Measurements from ENCODE around the gene MFRP.

GRCh38 chr11:119295178-119295577 is 51.3 kb downstream of the MFRP start:
- TF ChIP-seq, protein P1, sequence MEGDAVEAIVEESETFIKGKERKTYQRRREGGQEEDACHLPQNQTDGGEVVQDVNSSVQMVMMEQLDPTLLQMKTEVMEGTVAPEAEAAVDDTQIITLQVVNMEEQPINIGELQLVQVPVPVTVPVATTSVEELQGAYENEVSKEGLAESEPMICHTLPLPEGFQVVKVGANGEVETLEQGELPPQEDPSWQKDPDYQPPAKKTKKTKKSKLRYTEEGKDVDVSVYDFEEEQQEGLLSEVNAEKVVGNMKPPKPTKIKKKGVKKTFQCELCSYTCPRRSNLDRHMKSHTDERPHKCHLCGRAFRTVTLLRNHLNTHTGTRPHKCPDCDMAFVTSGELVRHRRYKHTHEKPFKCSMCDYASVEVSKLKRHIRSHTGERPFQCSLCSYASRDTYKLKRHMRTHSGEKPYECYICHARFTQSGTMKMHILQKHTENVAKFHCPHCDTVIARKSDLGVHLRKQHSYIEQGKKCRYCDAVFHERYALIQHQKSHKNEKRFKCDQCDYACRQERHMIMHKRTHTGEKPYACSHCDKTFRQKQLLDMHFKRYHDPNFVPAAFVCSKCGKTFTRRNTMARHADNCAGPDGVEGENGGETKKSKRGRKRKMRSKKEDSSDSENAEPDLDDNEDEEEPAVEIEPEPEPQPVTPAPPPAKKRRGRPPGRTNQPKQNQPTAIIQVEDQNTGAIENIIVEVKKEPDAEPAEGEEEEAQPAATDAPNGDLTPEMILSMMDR (IDR thresholded peaks at IDR 0.05) = no peak
- no peak for TF ChIP-seq POLR2AphosphoS5 (IDR thresholded peaks at IDR 0.05)
- TF ChIP-seq POLR2A (IDR thresholded peaks at IDR 0.05) = no peak
